Esophagus squamous epithelium (tissue), 5 donors: ENCODE measurements around the gene RPTOR. TPM values are rescaled to one million over a fixed set of nuclear protein-coding genes. Genes with fewer than 3 reads are reported as not detected.

Experiments
- DNase-seq: peaks from one replicate; lab custom pipeline; 2025; lab: John Stamatoyannopoulos, UW
- H3K27ac ChIP-seq, 4 donors: fragments of 200-600 bp; sonication (generic); one replicate each; pipeline ENCODE4 v1.5.1; 2016 to 2019; ENCODE audit warnings: mild to moderate bottlenecking in 1 of 4
- H3K27me3 ChIP-seq, 4 donors: fragments of 200-600 bp; sonication (generic); 1 replicate in 3 of 4; 2 replicates in 1 of 4; pipeline versions ENCODE4 v1.5.1 to v1.6.0; 2017 to 2021; ENCODE audit warnings: antibody characterized with exemption in 1 of 4
- H3K36me3 ChIP-seq, 3 donors: fragments of 200-600 bp; sonication (generic); one replicate each; pipeline ENCODE4 v1.5.1; 2016 to 2019
- H3K4me1 ChIP-seq, 3 donors: fragments of 200-600 bp; sonication (generic); one replicate each; pipeline ENCODE4 v1.5.1; 2017 to 2019
- H3K4me3 ChIP-seq, 4 donors: fragments of 200-600 bp; sonication (generic); 1 replicate in 3 of 4; 2 replicates in 1 of 4; pipeline ENCODE4 v1.5.1; 2016 to 2019; ENCODE audit warnings: mild to moderate bottlenecking in 2 of 4, moderate library complexity in 1 of 4
- H3K9me3 ChIP-seq, 3 donors: fragments of 200-600 bp; sonication (generic); one replicate each; pipeline ENCODE4 v1.5.1; 2016 to 2019
- CTCF ChIP-seq, 6 experiments: fragments of 450-650 bp in 4 of 6; fragments of 200-600 bp in 2 of 6; sonication (generic) in 2 of 6; IDR thresholded peaks; one replicate each; pipeline ENCODE4 v1.5.1; 2016 to 2019; ENCODE audit warnings: antibody characterized with exemption in 6 of 6, mild to moderate bottlenecking in 4 of 6, moderate library complexity in 4 of 6
- POLR2A ChIP-seq, 4 donors: fragments of 450-650 bp; IDR thresholded peaks; one replicate each; pipeline ENCODE4 v1.6.1; 2017; ENCODE audit warnings: antibody characterized with exemption in 4 of 4, mild to moderate bottlenecking in 4 of 4, moderate library complexity in 3 of 4
- WGBS, 2 donors: methylation state at CpG; one replicate each; pipeline ENCODE4 v1.1.5; 2018; 5-methylcytosine and 5-hydroxymethylcytosine counted together
- intact Hi-C: fragments of 100-400 bp; cut with DNase I; formaldehyde crosslinking; loops from one replicate; pipeline ENCODE4 v1.15.0; 2022
- total RNA-seq, 4 donors: library from RNA; depleted of rRNA; stranded (reverse); fragments of >200 nt; gene quantifications; one replicate each; pipeline ENCODE4 v1.1.0, GENCODE V29; 2016
- donor health status: DM: yes; HTN: yes; CAD: no.

The RPTOR gene
- total RNA-seq, 4 donors from 2014 or later: 11.7 to 27.8 (median 22.8) TPM

DNA sequence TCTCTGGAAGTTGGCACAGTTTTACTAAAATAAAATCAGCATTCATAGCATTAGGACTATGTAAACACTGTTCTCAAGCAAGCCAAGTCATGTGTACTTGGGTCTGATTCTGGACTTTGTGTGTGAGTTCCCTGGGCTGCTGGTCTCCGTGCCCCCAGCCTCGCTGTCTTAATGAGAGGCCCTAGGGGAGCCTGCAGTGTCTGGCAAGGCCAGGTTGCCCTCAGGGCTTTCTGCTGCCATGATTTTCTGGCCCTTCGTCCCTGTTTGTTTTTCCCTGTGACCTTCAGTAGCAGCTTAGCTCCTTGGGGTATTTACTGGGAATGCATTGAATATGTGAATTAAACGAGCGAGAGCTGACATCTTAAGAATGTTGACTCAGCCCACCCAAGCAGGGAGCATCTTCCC lies 161.8 kb downstream of the RPTOR start:
- Histone ChIP-seq H3K27ac (no peak overlapping the region), H3K27me3 (no peaks in the 10 kb centered on the region), H3K36me3 (peaks cover 0 to 27% (median 0%) of the 10 kb centered on the region in 3 donors), H3K4me3 (no peak overlapping the region), H3K4me1 (peaks cover 4 to 12% (median 6%) of the 10 kb centered on the region in 3 donors), H3K9me3 (no peaks in the 10 kb centered on the region)
- intact Hi-C loops: no loop called here
- no peak for DNase-seq
- no peak for TF ChIP-seq POLR2A (IDR thresholded peaks at IDR 0.05)
- TF ChIP-seq CTCF (IDR thresholded peaks at IDR 0.05): no peak
- 53 to 80% methylated on average over 4 to 5 of the region's 5 CpGs for WGBS, 2 donors

DNA sequence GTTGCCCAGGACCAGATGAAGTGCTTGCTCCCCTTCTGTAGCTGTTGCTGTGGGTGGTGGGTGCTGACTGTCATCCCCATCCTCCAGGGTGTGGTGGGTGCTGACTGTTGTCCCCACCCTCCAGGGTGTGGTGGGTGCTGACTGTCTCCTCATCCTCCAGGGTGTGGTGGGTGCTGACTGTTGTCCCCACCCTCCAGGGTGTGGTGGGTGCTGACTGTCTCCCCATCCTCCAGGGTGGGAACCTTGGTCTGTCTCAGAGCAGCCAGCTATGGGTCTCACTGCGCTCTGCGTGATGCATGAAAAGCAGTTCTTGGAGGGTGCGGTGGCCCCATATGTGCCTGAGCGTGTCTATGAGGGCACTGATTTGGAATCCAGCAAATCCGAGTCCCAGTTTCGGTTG lies 163.8 kb downstream of the RPTOR start:
- Histone ChIP-seq H3K27me3 (no peaks in the 10 kb centered on the region), H3K4me1 (peaks cover 4 to 12% (median 6%) of the 10 kb centered on the region in 3 donors), H3K27ac (no peak overlapping the region), H3K4me3 (no peak overlapping the region), H3K9me3 (no peaks in the 10 kb centered on the region), H3K36me3 (peaks cover 0 to 27% (median 0%) of the 10 kb centered on the region in 3 donors)
- intact Hi-C loops: no loop called here
- WGBS, 2 donors: 86 to 93% methylated on average over 5 of the region's 6 CpGs
- TF ChIP-seq POLR2A (IDR thresholded peaks at IDR 0.05) (no peak), CTCF (IDR thresholded peaks at IDR 0.05) (no peak)
- no peak for DNase-seq

GRCh38 chr17:80709090-80709695 lies 164.6 kb downstream of the RPTOR start:
- Histone ChIP-seq H3K36me3 (peaks cover 0 to 27% (median 0%) of the 10 kb centered on the region in 3 donors), H3K4me3 (no peak overlapping the region), H3K27ac (no peak overlapping the region), H3K27me3 (no peaks in the 10 kb centered on the region), H3K9me3 (no peaks in the 10 kb centered on the region), H3K4me1 (peaks cover 4 to 12% (median 6%) of the 10 kb centered on the region in 3 donors)
- intact Hi-C loops: no loop called here
- no peak for DNase-seq
- TF ChIP-seq CTCF (IDR thresholded peaks at IDR 0.05) (no peak), POLR2A (IDR thresholded peaks at IDR 0.05) (no peak)
- WGBS, 2 donors: 89 to 92% methylated on average over 25 to 28 of the region's 28 CpGs

DNA sequence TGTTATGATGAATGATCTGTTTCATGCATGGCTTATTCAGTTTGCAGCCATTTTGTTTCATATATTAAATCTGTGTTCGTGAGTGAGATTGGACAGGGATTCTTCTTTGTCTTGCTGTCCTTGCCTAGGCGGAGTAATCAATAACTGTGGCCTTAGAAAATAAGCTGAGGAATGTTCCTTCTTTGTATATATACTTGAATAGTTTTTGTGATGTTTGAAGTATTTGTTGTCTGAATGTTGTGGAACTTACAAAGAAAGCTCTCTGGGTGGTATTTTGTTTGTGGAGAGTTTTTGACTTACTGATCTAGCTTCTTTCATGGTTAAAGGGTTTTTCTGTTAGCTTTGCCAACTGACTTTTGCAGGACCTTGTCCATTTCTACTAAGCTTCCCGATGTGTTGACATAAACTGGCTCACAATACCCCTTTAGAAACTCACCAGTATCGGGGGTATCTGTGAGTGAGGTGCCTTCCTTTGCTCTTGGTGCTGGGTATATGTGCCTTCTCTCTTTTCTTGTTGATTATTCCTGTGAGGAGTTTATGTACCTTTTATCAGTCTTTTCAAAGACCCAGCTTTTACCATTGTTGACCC lies 166.2 kb downstream of the RPTOR start:
- peaks cover 0 to 7% (median 6%) of the 10 kb centered on the region in 3 donors for H3K4me1 ChIP-seq
- WGBS, 2 donors: 78 to 79% methylated on average over 4 of the region's 4 CpGs
- TF ChIP-seq CTCF (IDR thresholded peaks at IDR 0.05) (no peak), POLR2A (IDR thresholded peaks at IDR 0.05) (no peak)
- intact Hi-C loops: no loop called here
- H3K27me3 ChIP-seq: no peaks in the 10 kb centered on the region
- no peak for DNase-seq
- H3K36me3 ChIP-seq: peaks cover 0 to 27% (median 0%) of the 10 kb centered on the region in 3 donors
- H3K4me3 ChIP-seq: no peak overlapping the region
- no peaks in the 10 kb centered on the region for H3K9me3 ChIP-seq
- no peak overlapping the region for H3K27ac ChIP-seq

DNA sequence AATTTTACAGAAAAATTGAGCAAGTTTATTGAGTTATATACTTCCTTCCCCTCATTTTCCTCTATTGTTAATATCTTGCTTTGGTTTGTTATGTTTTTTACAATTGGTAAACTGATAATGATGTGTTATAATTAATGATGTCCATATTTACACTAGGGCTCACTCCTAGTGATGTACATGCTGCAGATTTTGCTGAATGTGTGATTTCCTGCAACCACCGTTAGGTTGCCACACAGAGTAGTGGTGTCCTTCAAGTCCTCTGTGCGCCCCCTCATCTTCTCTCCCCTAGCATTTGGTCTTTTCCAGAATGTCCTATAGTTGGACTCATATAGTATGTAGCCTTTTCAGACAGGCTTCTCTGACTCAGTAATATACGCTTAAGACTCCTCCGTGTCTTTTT lies 167.5 kb downstream of the RPTOR start:
- WGBS, 2 donors: 90 to 93% methylated on average over 4 of the region's 4 CpGs
- Histone ChIP-seq H3K27ac (no peak overlapping the region), H3K4me1 (no peaks in the 10 kb centered on the region), H3K4me3 (no peak overlapping the region), H3K9me3 (no peaks in the 10 kb centered on the region), H3K27me3 (no peaks in the 10 kb centered on the region), H3K36me3 (peaks cover 0 to 27% (median 0%) of the 10 kb centered on the region in 3 donors)
- no peak for DNase-seq
- intact Hi-C loops: no loop called here
- TF ChIP-seq CTCF (IDR thresholded peaks at IDR 0.05) (no peak), POLR2A (IDR thresholded peaks at IDR 0.05) (no peak)
